T-helper 1 cell treated with Interleukin-12 subunit alpha and Interleukin-12 subunit beta and Interleukin-4 antibody, amounts not matched to agents 30 ng/mL and 1 ng/mL, for 36 hours (primary cell): ENCODE results near the gene LRRC51. TPM values are rescaled to one million over a fixed set of nuclear protein-coding genes. Genes with fewer than 3 reads are reported as not detected.
"Not testable (repeated sequence)": the region's sequence is repeated elsewhere in the genome, so short reads cannot be mapped to it uniquely, and the experiment has no call there.

Source experiments
- intact Hi-C: fragments of 100-400 bp; cut with micrococcal nuclease; formaldehyde crosslinking; loops from one replicate; pipeline ENCODE4 v1.15.1; 2024
- total RNA-seq: library from RNA; stranded (reverse); gene quantifications from 2 replicates; pipeline ENCODE4 v1.2.3, GENCODE V29; 2022

The LRRC51 gene
- total RNA-seq, 1 donor from 2014 or later: 6.2 TPM

GRCh38 chr11:72102946-72103753, 22.5 kb downstream of the LRRC51 start, which contains the start of gene LAMTOR1:
Gene LAMTOR1 (minus strand): TSS chr11:72103297. CDS start chr11:72103224, 73 bp downstream.
- intact Hi-C loops: loop anchor here (1.0 to 5.0 kb wide), 12 partner anchors 9 to 1879 kb away; partner anchors contain the start of genes ANAPC15, CLPB, FAM168A and LRRC51

GRCh38 chr11:72103754-72104167, 23.1 kb downstream of the LRRC51 start:
- intact Hi-C loops: loop anchor here (1.0 to 5.0 kb wide), 12 partner anchors 9 to 1879 kb away; partner anchors contain the start of genes ANAPC15, CLPB, FAM168A and LRRC51

- intact Hi-C loops: no loop called here
Measured at GRCh38 chr11:72105888-72106287, 25.2 kb downstream of the LRRC51 start, which contains the start of gene TOMT. Gene TOMT (plus strand): TSS chr11:72105924. CDS start chr11:72105952, 28 bp downstream.

GRCh38 chr11:72111300-72112142, 30.9 kb downstream of the LRRC51 start:
- intact Hi-C loops: loop anchor here (1.0 to 2.0 kb wide), 11 partner anchors 8 to 1487 kb away; partner anchors contain the start of genes CLPB, FAM168A, LAMTOR1 and LRRC51

GRCh38 chr11:72112143-72112977, 31.7 kb downstream of the LRRC51 start, which contains the start of gene ANAPC15:
Gene ANAPC15 (minus strand): TSS chr11:72112695. CDS start chr11:72111276, 1,419 bp downstream.
- intact Hi-C loops: loop anchor here (1.0 to 2.0 kb wide), 11 partner anchors 9 to 1486 kb away; partner anchors contain the start of genes CLPB, FAM168A, LAMTOR1 and LRRC51

- intact Hi-C loops: loop anchor here (1.0 to 2.0 kb wide), 11 partner anchors 10 to 1485 kb away; partner anchors contain the start of genes CLPB, FAM168A, LAMTOR1 and LRRC51
Measured at GRCh38 chr11:72112978-72113808, 32.5 kb downstream of the LRRC51 start.

GRCh38 chr11:72114570-72114969, 33.9 kb downstream of the LRRC51 start:
- intact Hi-C loops: no loop called here

GRCh38 chr11:72116019-72116755, 35.5 kb downstream of the LRRC51 start:
- intact Hi-C loops: no loop called here

- intact Hi-C loops: no loop called here
Measured at GRCh38 chr11:72119198-72119597, 38.5 kb downstream of the LRRC51 start.

- intact Hi-C loops: no loop called here
Measured at GRCh38 chr11:72120930-72121329, 40.3 kb downstream of the LRRC51 start.

GRCh38 chr11:72122607-72123006, 42.0 kb downstream of the LRRC51 start:
- intact Hi-C loops: no loop called here

GRCh38 chr11:72123117-72123653, 42.5 kb downstream of the LRRC51 start:
- intact Hi-C loops: no loop called here

- intact Hi-C loops: no loop called here
Measured at GRCh38 chr11:72124046-72124445, 43.4 kb downstream of the LRRC51 start.

GRCh38 chr11:72125956-72126355, 45.3 kb downstream of the LRRC51 start:
- intact Hi-C loops: no loop called here

- intact Hi-C loops: no loop called here
Measured at GRCh38 chr11:72127923-72128322, 47.3 kb downstream of the LRRC51 start.

GRCh38 chr11:72129381-72129780, 48.7 kb downstream of the LRRC51 start:
- intact Hi-C loops: no loop called here

GRCh38 chr11:72132646-72133045, 52.0 kb downstream of the LRRC51 start:
- intact Hi-C loops: no loop called here

- intact Hi-C loops: not testable (repeated sequence)
Measured at GRCh38 chr11:72135473-72135872, 54.8 kb downstream of the LRRC51 start, which contains the start of gene FOLR3. Gene FOLR3 (plus strand): TSS chr11:72135725. CDS start chr11:72135953, 228 bp downstream.
